Peyer's patch (tissue), 4 donors: ENCODE measurements around the gene CXCL5.

ENCODE experiments used
- POLR2A ChIP-seq, 2 donors: fragments of 450-650 bp; IDR thresholded peaks; one replicate each; pipeline ENCODE4 v1.5.1; 2017; ENCODE audit warnings: antibody characterized with exemption in 2 of 2, mild to moderate bottlenecking in 2 of 2, moderate library complexity in 2 of 2
- TF ChIP-seq, protein P1 (sequence below), 6 experiments: fragments of 450-650 bp in 4 of 6; fragments of 200-600 bp in 2 of 6; sonication (generic) in 1 of 6; IDR thresholded peaks; one replicate each; pipeline ENCODE4 v1.5.1; 2017 to 2019; ENCODE audit warnings: antibody characterized with exemption in 6 of 6, mild to moderate bottlenecking in 3 of 6, moderate library complexity in 1 of 6

DNA sequence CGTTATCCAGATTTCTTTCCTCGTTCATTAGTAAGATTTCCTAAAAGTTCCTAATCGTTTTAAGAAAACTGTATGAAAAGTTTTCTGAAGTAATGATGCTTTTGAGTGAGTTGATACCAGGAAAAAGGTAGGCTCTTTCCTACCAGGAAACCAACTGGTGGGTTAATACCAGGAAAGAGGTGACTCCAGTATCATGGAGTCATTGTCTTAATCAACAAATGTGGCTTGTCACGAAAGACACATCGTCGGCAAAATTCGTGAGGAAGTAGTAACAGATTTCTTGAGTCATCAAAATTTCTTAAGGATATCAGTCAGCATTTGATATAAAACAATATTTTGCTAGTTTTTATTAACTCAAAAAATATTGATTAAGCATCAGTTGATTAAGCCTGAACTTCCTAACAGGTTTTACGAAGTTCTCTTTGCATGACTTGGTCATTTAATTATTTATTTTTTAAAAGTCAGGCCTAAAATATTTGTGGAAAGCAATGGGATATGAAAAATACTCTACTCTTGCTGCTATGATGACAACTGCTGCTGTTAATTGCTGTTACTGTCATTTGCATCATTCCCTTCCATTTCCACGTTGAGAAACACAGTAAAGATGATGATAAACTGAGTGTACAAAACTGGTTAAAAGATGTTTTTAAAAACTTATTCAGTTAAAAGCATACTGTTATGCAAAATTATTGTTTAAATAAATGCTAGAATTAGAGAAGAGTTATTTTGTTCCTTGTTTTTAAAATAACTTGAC is 7.3 kb downstream of the CXCL5 start:
- TF ChIP-seq, protein P1, sequence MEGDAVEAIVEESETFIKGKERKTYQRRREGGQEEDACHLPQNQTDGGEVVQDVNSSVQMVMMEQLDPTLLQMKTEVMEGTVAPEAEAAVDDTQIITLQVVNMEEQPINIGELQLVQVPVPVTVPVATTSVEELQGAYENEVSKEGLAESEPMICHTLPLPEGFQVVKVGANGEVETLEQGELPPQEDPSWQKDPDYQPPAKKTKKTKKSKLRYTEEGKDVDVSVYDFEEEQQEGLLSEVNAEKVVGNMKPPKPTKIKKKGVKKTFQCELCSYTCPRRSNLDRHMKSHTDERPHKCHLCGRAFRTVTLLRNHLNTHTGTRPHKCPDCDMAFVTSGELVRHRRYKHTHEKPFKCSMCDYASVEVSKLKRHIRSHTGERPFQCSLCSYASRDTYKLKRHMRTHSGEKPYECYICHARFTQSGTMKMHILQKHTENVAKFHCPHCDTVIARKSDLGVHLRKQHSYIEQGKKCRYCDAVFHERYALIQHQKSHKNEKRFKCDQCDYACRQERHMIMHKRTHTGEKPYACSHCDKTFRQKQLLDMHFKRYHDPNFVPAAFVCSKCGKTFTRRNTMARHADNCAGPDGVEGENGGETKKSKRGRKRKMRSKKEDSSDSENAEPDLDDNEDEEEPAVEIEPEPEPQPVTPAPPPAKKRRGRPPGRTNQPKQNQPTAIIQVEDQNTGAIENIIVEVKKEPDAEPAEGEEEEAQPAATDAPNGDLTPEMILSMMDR (IDR thresholded peaks at IDR 0.05), result no peak
- TF ChIP-seq POLR2A (IDR thresholded peaks at IDR 0.05), result no peak
